GM03348 (cell line): ENCODE measurements around the gene SMIM20.

ENCODE experiments used
- DNase-seq: peaks from one replicate; pipeline ENCODE4 v3.0.0; 2012; ENCODE audit warnings: low spot score

The SMIM20 gene

DNA sequence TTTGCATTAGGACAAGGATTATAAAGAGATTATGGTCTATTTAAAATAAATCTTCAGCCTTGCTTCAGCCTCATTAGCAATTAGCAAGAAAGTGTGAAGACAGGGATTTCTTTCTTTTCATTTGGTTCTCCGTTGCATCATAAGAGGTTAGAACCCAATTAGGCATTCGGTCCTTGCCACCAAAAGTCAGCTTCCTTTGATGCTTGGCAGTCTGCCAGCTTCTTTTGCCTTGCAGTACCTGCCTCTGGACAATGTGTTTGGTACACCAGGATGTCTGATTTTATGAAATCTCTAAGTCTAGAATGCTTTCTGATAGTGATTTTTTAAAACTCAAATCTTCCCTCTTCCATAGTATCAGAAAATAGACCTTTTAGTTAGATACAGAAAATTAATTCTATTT is 12.4 kb downstream of the SMIM20 start:
- DNase-seq = no peak

DNA sequence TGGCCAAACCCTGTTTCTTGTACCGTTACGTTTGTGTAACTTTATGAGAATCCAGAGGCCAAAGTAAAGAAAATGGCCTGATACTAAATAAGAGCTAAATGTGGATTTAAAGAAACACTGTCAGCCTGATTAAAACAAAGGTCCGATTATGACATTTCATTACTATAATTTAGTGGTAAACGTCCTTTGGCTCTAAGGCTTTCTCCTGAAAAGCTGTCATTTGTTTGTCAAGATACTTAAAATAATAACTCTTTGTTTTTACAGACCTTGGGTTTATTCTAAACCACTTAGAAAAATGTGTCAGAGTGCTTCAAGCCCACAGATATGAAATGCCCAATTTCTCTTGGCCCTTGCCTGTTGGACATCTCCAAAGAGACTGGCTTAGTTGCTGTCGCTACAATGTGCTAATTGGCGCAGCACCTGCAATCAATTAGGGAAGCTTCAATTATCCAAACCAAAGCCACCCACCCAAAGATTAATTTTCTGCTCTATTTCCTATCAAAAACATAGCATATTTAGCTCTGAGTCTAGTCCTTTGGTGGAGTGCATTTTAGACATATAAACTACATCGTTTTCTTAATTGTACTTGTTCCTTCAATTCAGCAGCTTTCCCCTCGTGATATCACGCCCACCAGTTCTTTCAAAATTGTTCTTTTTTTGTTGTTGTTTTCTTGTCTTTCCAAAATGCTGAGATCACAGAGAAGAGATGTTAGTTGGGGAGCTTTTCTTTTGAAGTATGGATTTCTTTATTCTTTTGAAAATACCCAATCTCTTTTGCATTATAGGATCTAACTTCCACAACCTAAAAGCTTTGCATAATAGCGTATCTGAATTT is 13.6 kb downstream of the SMIM20 start:
- no peak for DNase-seq

DNA sequence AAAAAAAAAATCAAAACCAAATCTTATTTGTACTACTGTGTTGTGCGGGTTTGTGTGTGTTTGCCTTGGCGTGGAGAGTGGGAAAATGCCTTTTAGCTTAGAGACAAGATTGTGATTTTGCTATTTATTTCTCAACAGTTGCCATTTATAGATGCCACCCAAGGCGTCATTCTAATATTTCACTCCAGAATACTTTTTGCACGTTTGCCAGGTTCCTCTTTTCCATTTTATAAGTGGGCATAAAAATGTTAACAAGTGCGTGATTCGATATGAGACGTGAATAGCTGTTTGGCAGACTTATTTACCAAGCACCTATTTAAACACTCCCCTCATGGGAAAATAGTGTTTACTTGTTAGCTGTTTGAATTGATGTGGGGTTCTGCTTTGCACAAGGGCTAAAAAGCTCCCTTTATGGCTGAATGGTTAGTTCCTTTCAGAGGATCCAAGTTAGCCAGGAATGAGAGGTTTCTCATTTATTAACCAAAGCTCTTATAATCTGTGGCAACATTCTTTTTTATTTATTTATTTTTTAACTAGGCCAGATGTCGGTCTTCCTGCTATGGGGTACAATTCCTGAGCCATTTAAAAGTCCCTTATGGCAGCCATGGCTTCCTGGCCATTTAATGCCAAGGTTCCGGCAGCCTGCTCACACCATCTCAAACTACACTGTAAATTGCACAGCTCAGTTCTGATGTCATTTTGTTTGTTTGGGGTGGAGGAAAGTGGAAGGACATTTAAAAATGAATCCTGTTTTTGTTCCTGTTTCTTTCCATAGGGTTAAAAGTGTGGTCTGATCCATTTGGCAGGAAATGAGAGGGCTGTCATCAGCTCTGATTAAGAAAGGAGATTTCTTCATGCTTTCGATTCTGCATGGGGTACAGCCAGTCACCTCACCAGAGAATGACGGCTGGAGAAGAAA is 14.6 kb downstream of the SMIM20 start:
- peak; percentile 54 for DNase-seq

DNA sequence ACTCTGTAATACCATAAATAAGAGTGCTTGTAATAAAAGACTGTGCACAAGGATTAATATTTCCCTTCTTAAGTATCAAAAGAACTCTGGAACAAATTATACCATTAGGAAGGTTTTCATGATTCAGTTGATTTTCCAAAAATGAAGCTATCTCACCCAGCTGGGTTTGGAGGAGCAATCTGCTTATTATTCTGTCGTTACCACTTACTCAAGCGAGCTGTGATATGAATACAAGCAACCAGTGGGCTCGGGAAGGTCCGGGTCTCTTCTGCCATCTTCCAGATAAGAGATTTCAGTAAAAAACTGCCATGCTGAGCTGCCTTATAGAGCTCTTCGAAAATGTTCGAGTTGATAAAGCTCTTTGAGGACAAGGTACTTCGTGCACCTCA is 15.3 kb downstream of the SMIM20 start:
- DNase-seq = no peak

DNA sequence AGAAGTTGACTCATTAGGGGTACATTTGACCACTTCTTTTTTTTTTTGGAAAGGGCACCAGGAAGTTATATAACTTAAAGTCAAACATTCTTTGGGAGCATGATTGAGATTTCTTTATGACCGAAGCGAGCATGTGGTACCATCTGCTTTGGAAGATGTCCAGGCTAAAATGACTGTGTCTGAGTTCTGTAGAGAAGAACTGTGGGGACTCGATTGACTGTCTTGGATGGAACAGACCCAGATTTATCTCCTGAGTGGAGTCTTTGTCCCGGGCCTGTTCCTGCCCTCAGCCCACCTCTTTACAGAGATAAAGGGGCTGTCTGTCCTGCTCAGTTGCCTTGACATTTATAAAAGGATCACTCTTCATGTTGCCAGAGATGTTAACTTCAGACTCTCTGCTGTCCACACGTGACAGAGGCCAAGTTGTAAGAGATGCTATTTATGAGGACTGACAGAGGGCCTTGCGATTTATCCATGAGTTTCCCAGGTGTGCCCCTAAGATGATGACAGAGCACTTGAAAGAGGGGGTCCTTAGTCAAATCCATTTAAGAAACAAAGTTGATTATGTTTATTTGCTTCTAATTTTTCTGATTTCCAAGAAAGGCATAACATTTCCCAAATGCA is 16.8 kb downstream of the SMIM20 start:
- no peak for DNase-seq

DNA sequence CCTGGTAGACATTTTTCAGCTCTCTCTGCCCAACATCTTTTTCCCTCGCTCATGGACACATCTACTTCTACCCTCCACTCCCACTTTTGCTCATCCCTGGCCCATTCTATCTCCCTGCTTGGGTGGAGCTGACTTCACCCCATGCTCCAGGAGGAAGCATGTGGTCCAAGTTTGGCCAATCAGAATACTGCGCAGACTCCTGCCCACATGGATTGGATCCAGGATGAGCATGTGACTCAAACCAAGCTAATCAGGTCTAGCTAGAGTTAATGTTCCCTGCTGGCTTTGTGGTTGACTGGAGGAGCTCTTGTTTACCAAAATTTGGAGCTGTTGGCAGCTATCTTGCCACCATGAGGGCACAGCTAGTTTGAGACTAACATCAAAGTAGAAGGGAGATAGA is 22.7 kb downstream of the SMIM20 start:
- DNase-seq = no peak

DNA sequence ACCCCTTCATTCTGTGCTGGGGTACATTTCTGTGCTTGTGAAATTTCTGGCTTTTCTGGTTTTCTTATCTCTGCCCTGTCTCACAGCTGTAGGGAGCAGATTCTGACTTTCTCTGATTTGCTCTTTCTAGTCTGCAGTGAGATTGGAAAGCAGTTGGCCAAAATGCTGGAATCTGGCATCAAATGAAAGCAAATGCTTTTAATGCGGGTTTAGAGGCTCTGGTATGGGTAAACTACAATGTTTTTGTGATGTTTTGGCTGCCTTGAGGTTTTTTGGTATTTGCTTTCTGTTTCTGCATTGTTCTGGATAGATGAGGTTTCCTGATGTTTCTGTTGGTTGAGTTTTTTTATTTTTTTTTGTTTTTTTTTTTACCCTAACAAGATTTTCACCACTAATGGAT is 23.8 kb downstream of the SMIM20 start:
- DNase-seq = peak; percentile 71

DNA sequence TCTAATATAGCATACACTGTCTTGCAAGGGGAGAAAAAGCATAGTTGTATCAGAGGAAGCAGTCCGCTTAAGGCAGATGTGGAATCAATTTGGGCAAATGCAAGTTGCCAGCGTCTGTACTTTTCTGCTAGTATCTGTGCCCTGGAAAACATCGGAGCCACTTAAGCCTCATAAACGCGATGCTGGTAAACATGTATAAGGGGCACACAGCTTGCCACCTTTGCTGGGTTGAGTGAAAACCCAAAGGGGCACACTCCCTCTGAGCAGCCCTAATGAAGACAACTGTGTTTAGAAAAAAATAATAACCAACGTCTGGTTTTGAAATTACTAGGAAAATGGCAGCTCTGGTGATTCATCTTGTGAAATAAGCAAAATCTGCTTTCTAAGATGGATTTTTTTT is 24.3 kb downstream of the SMIM20 start:
- DNase-seq = no peak

DNA sequence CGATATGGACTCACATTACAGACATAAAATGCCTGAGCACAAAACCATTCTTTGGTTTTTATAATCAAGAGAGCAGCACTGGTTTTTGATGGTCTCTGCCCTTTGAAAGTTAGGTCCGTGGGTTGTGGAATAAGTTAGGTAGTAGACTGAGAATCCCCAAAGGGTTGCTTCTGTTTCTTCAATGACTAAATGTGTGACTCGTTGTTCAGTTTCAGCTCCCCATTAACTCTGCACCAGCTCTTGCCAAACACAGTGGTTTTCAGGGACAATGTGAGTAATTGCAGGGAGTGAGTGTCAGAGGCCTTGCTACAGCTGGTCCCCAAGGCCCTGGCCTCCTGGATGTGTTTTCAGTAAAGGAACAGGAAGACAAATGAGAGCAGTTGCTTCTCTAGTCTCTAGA is 24.8 kb downstream of the SMIM20 start:
- peak; percentile 54 for DNase-seq

DNA sequence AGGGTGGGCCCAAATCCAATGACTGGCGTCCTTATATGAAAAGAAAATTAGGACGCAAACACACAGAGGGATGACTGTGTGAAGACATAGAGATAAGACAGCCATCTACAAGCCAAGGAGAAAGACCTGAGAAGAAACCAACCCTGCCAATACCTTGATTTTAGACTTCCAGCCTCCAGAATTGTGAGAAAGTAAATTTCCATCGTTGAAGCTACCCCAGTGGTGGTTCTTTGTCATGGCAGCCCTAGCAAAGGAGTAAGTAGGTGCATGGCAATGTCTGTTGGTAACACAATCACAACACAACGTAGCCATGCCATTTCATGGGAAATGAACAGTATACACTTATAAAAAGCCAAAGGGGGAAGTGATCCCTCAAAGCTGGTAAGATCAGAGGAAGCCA is 25.3 kb downstream of the SMIM20 start:
- DNase-seq = no peak

DNA sequence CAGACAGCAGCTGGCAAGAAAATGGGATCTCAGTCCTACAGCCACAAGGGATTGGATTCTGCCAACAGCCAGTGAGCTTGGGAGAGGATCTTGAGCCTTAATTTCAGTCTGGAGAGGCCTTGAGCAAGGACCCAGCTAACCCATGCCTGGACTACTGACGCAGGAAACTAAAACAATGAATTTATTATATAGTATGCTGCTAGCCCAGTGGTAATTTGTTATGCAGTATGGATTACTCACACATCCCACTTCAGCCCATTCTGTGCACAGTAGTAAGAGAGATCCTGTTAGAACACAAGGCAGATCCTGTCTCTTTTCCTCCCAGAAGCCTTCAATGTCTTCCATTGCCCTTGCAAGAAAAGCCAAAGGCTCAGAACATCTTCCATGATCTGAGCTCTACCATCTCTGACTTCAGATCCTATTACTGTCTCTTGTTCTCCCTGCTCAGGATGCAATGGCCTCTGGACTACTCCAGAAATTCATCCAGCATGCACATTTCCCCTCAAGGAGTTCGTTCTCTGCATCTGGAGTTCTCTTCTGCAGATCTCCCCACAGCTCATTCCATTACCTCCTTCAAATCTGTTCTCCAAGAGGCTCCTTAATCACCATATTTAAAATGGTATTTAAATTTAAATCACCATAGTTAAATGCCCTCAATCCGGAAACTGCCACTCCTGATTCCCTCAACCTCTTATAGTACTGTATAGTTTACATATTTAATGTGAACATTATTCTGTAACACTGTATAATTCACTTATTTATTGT is 27.6 kb downstream of the SMIM20 start:
- DNase-seq = no peak

DNA sequence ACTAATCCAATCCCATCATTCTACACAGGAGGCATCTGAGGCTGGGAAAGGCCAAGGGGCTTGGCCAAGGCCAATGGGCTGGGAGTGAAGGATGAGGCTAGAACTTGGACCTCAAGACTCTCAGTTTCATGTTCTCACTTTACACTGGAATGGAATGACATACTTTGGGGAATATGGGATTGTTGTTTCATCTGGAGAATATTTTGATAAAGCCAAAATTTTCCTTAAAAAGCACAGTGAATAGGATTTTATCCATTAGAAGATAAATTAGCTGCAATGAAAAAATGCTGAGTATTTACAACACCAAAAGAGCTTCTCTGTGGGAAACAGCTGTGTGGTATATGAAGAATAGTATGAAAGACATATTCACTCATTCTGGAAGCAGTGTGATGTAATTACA is 29.3 kb downstream of the SMIM20 start:
- peak; percentile 17 for DNase-seq

DNA sequence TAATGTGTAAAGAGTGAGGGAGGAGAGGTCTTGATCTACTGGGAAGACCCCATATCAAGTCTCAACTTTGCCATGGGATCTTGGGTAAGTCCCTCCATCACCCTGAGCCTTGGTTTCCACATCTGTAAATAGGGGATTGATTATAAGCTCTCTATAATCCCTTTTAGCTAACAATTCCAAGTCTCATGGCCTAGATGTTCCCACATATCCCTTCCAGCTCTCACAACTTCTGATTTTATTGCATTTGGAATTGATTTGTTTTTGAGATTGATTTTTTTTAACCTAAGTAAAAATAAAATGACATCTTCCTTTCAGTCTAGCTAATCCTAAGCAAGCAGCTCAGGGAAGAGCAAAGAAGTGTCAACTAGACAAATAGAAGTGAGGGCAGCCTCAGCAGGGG is 29.8 kb downstream of the SMIM20 start:
- DNase-seq = no peak

DNA sequence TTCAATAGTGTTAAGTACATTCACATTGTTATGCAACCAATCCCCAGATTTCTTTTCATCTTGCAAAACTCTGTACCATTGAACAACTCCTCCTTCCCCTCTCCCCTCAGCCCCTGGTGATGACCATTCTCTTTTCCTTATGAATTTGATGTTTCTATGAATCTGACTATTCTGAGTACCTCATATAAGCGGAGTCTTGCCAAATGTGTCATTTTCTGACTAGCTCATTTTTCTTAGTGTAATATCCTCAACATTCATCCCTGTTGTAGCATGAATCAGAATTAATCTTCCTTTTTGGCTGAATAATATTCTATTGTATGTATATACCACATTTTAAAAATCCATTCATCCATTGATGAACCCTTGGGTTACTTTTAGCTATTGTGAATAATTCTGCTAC is 34.0 kb downstream of the SMIM20 start:
- no peak for DNase-seq

DNA sequence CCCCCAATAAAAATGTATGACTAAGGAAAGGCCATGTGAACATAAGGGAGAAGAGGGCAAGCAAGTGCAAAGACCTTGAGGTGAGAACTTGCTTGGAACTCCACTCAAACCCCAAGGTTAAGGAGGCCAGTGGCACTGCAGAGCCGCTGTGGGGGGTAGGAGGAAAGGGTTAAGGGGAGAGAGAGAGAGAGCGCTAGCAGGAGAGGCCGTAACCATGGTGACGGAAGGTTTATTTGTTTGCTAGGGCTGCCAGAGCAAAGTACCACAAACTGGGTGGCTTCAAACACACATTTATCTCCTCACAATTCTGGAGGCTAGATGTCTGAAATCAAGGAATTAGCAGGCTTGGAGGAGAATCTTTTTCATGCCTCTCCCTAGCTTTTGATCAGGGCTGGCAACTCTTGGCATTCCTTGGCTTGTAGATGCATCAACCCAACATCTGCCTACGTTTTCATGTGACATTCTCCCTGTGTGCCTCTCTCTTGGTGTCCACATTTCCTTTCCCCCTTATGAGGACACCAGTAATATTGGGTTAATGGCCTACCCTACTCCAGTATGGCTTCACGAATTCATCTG is 35.2 kb downstream of the SMIM20 start:
- DNase-seq = no peak

DNA sequence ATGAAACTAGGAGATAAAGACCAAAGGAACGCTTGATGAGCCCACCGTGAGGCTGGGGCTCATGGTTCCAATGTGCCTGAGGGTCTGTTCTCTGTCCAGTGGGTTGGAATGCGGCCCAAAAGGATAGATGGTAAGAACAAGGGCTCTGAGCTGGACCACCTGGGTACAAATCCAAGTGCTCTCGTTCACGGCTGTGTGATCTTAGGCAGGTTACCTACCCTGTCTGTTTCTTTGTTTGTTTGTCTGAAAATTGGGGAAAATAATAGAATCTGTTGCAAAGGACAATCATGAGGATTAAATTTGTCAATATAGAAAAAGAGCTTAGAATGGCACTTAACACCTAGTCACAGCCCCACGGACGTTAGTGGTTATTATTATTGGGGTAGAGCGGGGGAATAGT is 36.0 kb downstream of the SMIM20 start:
- no peak for DNase-seq

DNA sequence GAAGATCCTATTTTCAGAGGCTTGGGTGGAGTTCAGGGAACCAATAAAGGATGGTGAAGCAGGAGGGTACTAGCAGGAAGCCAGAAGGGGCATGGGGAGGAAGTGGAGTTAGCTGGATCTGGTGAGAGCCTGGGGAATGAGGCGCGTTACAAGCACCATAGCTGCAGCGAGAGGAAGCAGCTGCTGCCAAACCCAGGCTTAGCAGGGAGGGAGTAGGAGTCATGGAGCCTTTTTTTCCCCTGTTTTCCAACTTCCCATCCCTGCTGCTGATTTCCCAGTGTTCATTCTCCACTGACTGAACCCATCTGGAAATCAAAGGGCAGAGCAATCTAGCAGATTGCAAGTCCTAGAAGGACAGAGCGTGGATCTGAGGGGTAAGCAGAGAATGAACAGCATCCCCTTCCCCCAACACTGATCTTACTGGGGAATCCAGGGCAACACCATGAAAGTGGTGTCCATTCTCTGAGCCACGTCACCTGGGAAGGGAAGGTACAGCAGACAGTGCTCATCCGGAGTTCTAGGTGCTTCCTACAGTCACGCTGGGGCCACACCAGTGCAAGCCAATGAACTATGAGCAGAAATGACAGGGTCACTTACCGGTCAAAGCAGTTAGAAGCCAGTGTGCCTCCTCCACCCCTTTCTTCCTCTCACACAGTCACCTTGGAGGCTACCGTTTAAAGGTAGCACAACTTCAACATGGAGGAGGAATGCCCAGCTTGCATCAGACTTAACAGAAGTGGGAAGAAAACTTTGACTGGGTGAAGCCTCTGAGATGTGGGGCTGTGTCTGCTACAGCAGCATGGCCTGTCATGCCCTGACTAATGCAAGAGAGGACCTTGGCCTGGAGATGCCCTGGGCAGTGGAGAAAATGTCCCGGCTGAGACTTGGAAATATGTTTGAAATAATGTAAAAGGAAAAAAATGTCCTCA is 36.7 kb downstream of the SMIM20 start:
- no peak for DNase-seq

DNA sequence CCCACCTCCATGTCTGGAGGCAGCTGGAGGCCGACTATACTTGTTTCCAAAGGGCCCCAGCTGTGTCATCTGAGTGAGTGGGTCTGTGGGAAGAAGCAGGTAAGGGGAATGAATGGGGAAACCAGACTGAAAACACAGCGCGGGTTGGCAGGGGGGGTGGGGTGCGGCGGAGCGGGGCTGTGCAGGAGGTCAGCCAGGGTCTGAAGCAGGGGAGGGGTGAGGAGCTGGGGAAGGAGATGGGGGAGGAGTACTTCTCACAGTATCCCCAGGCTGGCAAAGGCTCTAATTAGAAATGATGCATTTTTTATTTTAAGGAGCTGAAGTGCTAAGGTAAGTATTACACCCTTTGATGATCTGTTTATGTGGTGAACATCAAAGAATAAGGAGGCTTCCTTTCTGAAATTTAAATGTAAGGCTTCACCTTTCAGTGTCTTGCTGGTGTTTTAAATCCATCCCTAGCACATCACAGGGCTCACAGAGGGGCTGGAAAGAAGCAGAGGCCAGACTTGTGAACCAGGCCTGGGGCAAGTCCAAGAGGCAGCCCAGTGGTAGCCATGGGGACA is 37.5 kb downstream of the SMIM20 start:
- DNase-seq = no peak

DNA sequence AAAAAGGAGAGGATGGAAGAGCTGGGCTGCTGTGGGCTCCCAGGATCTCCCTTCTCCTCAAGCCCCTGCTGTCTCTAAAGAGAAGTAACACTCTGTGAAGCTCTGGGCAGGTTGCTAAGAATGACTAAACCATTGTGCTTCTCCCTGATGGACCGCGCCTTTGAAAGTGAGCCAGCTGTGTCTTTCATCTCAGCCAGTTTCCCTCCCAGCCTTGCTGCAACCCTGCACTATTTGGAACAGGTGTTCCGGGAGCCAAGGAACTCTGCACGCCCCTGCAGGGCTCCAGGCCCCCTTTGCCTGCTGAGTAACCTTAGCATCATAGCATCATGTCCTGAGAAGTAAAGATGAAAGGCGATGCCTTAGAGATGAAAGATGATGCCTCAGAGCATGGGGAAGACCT is 39.7 kb downstream of the SMIM20 start:
- peak; percentile 20 for DNase-seq

DNA sequence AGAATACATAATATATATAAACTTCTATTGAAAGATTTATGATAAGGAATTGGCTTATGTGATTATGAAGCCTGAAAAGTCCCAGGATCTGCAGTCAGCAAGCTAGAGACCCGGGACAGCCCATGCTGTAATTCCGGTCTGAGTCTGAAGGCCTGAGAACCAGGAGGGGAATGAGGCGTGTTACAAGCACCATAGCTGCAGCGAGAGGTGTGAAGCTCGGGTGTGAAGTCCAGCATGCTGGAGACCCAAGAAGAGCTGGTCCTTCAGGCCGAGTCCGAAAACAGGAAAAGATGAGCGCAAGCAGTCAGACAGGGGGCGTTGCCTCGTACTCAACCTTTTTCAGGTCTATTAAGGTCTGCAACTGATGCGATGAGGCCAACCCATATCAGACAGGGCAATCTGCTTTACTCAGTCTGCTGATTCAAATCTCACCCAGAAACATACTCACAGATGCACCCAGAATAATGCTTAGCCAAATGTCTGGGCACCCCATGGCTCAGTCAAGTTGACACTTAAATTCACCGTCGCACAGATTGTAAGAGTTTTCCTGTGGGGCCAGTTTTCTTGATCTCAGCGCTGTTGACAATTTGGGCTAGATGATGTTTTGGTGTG is 40.4 kb downstream of the SMIM20 start:
- DNase-seq = no peak
